RWPE2 (cell line): Measurements from ENCODE around the gene TRIM33.

Experiments
- ATAC-seq: fragments of 200-7000 bp; cut with Tn5 transposase; 3 replicates; pipeline ENCODE4 v1.9.1; 2021; ENCODE audit warnings: low read depth
- DNase-seq: peaks from one replicate; pipeline ENCODE4 v3.0.0-alpha.2; 2020; ENCODE audit warnings: low spot score
- H3K27ac ChIP-seq: fragments of 450-650 bp; 2 replicates; pipeline ENCODE4 v1.5.1; 2017; ENCODE audit warnings: mild to moderate bottlenecking; ENCODE audit not compliant: poor library complexity, severe bottlenecking
- H3K27me3 ChIP-seq: fragments of 250-450 bp; sonication (Bioruptor Pico); 2 replicates; pipeline ENCODE4 v1.5.1; 2021; ENCODE audit warnings: mild to moderate bottlenecking, moderate library complexity; ENCODE audit not compliant: insufficient read depth, poor library complexity, severe bottlenecking
- H3K36me3 ChIP-seq: fragments of 250-450 bp; sonication (Bioruptor Pico); 2 replicates; pipeline ENCODE4 v1.5.1; 2020; ENCODE audit warnings: low read depth, mild to moderate bottlenecking, moderate library complexity
- H3K4me1 ChIP-seq: fragments of 250-450 bp; sonication (Bioruptor Pico); 2 replicates; pipeline ENCODE4 v1.5.1; 2021; ENCODE audit warnings: mild to moderate bottlenecking, moderate library complexity; ENCODE audit not compliant: insufficient read depth, poor library complexity, severe bottlenecking
- H3K4me3 ChIP-seq: fragments of 250-450 bp; sonication (Bioruptor Pico); 2 replicates; pipeline ENCODE4 v1.5.1; 2021; ENCODE audit warnings: mild to moderate bottlenecking, moderate library complexity; ENCODE audit not compliant: severe bottlenecking
- H3K9me3 ChIP-seq: fragments of 250-450 bp; sonication (Bioruptor Pico); 2 replicates; pipeline ENCODE4 v1.5.1; 2021; ENCODE audit warnings: mild to moderate bottlenecking, moderate library complexity; ENCODE audit not compliant: severe bottlenecking
- CTCF ChIP-seq: fragments of 450-650 bp; IDR thresholded peaks from one replicate; pipeline ENCODE4 v1.5.1; 2017; ENCODE audit warnings: mild to moderate bottlenecking, moderate library complexity; ENCODE audit not compliant: poor library complexity, severe bottlenecking

Gene TRIM33

DNA sequence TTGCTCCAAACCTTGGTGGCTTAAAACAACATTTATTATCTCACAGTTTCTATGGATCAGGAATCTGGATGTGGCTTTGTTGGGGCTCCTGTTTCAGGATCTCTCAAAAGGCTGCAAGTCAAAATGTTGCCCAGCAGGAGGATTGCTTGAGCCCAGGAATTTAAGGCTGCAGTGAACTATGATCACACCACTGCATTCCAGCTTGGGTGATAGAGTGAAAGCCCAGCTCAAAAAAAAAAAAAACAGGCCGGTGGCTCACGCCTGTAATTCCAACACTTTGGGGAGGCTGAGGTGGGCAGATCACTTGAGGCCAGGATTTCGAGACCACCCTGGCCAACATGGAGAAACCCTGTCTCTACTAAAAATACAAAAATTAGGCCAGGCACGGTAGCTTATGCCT, 40.4 kb upstream of the TRIM33 start:
- no peak for DNase-seq
- Histone ChIP-seq H3K36me3 (no peaks in the 10 kb centered on the region), H3K4me3 (no peak overlapping the region), H3K4me1 (no peaks in the 10 kb centered on the region), H3K27me3 (no peaks in the 10 kb centered on the region), H3K9me3 (no peaks in the 10 kb centered on the region), H3K27ac (no peak overlapping the region)
- no peak for TF ChIP-seq CTCF
- no peak for ATAC-seq

GRCh38 chr1:114550336-114550735, 39.3 kb upstream of the TRIM33 start:
- no peak overlapping the region for H3K27ac ChIP-seq
- no peaks in the 10 kb centered on the region for H3K27me3 ChIP-seq
- ATAC-seq (no peak), DNase-seq (no peak)
- H3K9me3 ChIP-seq = no peaks in the 10 kb centered on the region
- no peaks in the 10 kb centered on the region for H3K4me1 ChIP-seq
- no peak for TF ChIP-seq CTCF
- no peaks in the 10 kb centered on the region for H3K36me3 ChIP-seq
- H3K4me3 ChIP-seq = no peak overlapping the region

DNA sequence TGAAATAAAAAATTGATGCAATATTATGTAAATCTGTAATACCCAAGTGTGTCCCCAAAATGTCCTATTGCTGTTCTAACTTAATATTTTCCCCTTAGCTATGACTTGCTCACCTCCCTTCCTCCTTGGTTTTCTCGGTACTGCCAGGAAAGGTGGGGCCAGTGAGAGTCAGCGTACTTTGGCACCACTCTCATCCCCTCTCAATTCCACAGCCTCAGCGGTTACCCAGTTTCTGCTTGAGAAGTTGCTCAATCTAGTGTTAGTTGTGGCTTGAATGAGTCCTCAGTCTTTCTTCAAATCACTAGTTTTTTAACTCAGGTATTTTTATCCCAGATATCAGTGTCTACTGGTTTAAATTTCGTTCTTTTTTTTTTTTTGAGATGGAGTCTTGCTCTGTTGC, 38.1 kb upstream of the TRIM33 start:
- no peak for DNase-seq
- no peak for TF ChIP-seq CTCF
- no peak overlapping the region for H3K27ac ChIP-seq
- no peaks in the 10 kb centered on the region for H3K27me3 ChIP-seq
- H3K4me1 ChIP-seq = no peaks in the 10 kb centered on the region
- ATAC-seq = no peak
- no peaks in the 10 kb centered on the region for H3K36me3 ChIP-seq
- no peak overlapping the region for H3K4me3 ChIP-seq
- no peaks in the 10 kb centered on the region for H3K9me3 ChIP-seq

- DNase-seq (no peak), ATAC-seq (no peak)
- Histone ChIP-seq H3K27me3 (no peaks in the 10 kb centered on the region), H3K9me3 (no peaks in the 10 kb centered on the region), H3K36me3 (no peaks in the 10 kb centered on the region), H3K4me1 (no peaks in the 10 kb centered on the region), H3K4me3 (no peak overlapping the region), H3K27ac (no peak overlapping the region)
- TF ChIP-seq CTCF = no peak
These were observed 36.1 kb upstream of the TRIM33 start for GRCh38 chr1:114547076-114547475.

DNA sequence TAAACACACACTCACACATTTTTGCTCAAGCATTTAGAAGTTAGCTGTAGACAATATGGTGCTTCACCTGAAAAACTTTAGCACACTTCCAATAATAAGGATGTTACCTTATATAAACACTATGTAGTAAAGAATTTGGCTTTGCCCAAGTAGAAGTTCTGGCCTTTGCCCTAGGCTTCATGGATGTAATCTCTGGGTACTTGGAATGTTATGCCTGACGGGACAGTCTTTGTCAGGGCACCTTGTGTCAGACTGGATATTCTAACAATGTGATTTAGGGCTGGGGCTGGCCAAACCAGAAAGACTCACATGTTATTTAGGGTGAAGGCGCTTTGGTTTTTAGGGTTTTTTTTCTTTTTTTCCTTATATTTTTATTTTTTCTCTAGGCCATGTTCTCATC, 34.8 kb upstream of the TRIM33 start:
- Histone ChIP-seq H3K27me3 (no peaks in the 10 kb centered on the region), H3K4me3 (no peak overlapping the region), H3K36me3 (no peaks in the 10 kb centered on the region), H3K4me1 (no peaks in the 10 kb centered on the region), H3K9me3 (no peaks in the 10 kb centered on the region), H3K27ac (no peak overlapping the region)
- ATAC-seq = no peak
- TF ChIP-seq CTCF = no peak
- DNase-seq = no peak
